ENCODE measurements around the gene IL17RD.

IL17RD gene

DNA sequence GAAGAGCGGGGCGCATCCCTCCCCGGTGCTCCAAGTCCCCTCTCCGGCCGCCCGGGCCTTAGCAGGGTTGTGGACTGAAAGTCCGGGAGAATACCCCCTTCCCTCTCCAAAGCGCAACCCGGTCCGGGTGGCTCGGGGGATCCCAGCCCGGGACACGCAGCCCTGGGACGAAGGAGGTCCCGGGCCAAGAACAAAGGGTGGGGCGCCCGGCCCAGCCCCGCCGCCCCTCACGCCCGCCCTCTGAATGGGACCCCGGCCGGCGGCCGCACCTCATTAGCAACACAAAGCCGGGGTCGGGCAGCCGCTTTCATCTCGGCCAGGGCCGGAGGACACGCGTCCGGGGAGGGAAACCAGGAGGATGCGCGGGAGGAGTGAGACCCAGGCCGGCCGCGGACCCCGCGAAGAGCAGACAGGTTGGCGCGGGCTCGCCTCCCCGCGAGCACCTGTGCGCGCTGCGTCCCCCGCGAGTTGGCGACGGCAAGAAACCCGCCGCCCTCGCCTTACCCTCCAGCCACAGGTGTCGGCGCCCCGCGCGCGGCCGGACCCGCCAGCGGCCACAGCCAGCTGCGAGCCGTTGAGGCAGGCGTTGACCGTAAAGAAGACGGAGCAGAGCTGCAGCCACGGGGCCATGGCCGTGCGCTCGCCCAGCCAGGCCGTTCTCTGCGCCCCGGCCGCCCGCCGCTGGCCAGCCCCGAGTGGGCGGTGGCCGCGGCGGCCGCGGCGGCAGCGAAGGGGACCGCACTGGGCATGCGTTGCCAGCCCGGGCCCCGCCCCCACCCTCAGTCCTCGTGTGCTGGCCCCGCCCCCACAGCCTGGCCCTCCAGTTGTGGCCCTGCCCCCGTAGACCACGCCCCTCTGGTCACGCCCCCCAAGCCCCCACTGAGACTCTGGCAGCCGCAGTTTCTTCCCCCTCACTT lies at the start of gene IL17RD:
TSS of gene IL17RD (minus strand) at position 697 of the 917 bp plus-strand sequence. CDS start at position 630, 67 bp downstream.
- DNase-seq: peak; percentile 27

DNA sequence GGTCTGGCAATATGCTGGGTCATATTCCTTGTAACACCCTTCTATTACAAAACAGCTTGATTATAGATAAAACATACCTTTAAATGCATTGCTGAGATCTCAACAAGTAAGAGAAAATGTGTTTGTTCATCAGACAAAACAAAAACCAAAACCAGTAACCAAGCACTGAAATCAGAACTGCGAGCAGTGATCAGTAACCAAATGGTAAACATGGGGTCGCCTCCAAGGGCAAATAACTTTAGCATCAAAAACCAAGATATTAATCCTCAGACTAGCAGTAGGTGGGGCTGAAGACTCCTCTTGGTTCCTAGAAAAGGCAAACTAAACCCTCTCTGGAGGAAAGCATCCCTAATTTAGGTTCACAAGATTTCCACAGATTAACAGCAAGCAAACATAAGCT lies 41.3 kb upstream of the IL17RD start:
- DNase-seq: no peak

DNA sequence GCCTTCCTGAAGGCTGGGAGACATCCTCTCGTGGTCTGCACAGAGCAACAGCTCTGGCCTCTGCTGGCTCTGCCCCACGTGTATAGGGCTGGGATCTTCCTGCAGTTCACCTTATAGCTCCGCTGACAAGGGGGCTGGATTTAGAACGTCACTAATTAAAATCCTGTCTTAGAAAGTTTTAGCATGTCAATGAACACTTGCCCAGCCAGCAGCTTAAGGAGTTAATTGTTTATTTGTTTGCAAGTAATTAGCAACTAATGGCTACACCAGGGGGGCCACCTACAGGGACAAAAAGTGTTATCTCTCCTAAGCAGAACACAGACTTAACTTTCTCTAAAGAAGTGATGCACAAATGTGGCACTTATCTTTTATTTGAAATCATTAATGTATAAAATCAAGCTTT lies 34.7 kb upstream of the IL17RD start, which contains the start of gene HESX1:
TSS of gene HESX1 (minus strand) at position 84 of the 403 bp plus-strand sequence. CDS start at position 24, 60 bp downstream.
- no peak for DNase-seq

DNA sequence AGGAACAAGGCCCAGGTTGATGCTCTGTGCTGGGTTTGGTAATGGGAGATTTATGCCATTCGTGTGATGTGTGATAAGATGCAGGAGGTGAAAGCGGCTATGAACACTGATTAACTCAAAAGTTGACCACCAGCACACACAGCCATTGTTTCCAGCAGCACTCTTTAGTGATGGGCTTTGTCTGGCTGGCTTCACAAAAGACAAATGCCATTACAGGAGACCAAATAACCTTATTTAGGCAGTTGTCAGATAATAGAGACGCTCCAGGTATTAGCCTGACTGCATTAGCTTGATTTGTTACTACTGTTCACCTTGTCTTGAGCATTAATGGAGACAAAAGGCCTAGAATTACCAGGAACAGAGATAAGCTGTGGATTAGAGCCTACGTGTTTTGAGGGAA lies 29.5 kb upstream of the IL17RD start:
- DNase-seq: no peak

DNA sequence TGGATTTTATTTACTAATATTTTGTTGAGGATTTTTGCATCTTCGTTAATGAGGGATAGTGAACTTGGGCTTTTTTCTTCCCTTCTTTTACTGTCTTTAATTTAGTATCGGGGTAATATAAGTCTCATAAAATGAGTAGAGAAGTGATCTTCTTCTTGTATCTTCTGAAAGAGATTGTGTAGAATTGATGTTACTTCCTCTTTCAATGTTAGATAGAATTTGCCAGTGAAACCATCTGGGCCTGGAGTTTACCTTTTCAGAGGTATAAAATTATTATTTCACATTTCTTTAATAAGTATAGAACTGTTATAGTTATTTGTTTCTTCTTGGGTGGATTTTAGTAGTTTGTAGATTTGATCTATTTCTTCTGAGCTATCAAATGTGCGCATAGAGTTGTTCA lies 26.9 kb upstream of the IL17RD start:
- no peak for DNase-seq

DNA sequence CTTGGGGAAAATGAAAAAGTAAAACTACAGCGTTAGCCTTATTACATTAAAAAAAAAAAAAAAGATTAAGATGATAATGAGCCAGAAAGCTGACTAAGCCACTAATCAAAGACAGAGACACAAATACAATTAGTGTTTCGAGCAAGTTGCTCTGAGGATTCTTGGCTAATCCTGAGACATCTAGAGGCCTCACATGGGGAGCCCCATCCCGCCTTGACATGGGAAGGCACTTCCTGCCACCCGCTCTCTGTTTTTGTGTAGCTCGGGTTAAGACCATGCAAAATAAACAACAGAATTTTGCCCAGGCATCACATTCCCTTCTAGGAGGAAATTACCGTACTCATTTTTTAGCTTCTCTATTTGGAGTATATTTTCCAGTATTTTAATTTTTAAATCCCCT lies 19.4 kb upstream of the IL17RD start:
- no peak for DNase-seq

GRCh38 chr3:57179580-57180410 lies 14.6 kb upstream of the IL17RD start:
- no peak for DNase-seq

GRCh38 chr3:57176045-57176444 lies 10.9 kb upstream of the IL17RD start:
- no peak for DNase-seq

DNA sequence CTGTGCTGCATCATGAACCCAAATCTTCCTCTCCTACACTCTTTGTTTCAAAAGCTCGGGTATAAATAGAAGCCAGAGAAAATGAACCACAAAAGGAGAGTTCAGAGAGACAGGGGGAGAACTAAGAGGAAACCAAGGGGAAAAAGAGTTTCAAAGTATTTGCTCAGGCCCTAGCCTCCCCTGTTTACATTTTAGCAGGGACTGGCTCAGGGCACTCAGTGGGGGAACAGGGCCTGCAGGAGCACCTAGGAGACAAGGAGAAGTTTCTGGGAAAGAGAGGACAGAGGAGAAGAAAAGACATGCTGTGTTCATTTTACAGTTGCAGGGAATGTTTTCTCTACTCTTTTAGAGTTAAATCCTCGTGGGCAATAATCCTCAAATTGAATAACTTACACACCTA lies 8.5 kb upstream of the IL17RD start:
- DNase-seq: no peak

DNA sequence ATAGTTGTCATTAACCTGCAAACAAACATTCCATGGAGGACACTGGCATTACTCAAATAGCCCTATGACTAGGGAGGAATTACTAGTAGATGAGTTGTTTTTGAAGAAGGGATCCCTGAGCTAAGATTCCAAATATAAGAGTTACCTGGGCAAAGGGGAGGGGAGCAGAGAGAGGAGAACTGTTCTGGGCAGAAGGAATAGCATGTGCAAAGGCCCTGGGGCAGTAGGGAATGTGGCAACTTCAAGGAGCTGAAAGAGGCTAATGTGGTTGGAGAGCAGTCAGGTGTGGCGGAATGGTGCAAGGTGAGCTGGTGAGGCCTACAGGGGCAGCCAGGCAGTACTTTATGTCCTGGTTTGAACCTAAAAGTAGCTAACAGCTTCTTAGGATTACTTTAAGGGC lies 5.8 kb upstream of the IL17RD start:
- DNase-seq: no peak

GRCh38 chr3:57169872-57170623 lies 4.9 kb upstream of the IL17RD start:
- DNase-seq: peak; percentile 38

- DNase-seq: no peak
Measured at GRCh38 chr3:57169108-57169507, 4.0 kb upstream of the IL17RD start.

GRCh38 chr3:57168151-57168550 lies 3.0 kb upstream of the IL17RD start:
- DNase-seq: no peak

DNA sequence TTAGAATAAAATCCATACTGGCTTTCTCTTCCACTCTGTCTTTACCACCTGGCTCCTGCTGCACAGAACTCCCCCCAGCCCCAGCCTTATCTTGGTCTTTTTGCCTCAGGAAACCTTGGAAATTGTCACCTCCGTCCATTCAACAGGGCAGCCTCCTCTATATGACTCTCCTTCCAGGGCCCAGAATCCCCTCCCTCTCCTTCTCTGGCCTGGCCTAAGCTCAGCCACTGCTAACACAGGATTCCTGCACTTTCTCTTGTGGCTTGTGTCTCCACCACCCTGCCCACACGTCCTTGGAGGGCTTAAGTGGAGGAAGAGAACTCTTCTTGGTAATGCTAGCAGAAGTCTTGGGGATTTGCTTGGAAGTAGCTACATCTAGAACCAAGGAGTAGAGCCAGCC lies 1.5 kb upstream of the IL17RD start:
- no peak for DNase-seq

DNA sequence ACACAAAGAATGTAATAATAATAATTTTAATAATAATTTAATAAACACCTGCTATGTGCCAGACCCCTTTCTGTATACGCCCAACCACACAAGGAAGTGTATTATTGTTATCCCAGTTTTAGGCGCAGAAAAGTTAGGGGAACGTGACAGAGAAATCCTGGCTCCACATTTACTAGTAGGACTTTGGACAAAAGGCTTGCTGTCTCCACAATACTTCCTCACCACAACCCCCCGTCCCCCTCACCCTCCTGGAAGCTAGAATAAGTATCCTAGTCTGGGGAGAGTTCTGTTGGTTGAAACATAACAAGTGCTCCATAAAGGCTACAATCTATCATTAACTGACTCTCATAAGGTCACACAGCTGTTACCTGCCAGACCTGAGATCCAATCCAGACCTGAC lies 488 bp upstream of the IL17RD start:
- DNase-seq: no peak

DNA sequence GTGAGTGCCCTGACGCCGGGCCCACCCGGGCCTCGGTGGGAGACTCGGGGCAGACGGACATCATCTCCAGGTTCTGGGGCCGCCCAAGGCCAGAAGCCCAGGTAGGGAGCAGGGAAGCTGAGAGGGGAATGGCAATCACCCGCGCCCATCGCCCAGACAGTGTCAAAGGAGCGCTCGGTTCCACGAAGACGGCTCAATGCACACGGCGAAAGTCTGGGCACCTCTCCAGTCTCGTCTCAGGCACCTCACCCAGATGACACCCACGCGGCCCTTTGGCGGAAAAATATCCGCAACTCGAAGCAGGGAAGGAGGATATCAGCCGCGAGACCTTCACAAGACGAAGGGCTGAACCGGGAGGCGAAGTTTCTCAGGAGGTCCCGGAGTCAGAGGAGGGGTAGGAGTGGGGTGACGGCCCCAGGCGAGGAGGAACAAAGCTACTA lies 916 bp downstream of the IL17RD start:
- peak; percentile 7 for DNase-seq

- no peak for DNase-seq
Measured at GRCh38 chr3:57163751-57164150, 1.4 kb downstream of the IL17RD start.

GRCh38 chr3:57161915-57162314 lies 3.2 kb downstream of the IL17RD start:
- no peak for DNase-seq

DNA sequence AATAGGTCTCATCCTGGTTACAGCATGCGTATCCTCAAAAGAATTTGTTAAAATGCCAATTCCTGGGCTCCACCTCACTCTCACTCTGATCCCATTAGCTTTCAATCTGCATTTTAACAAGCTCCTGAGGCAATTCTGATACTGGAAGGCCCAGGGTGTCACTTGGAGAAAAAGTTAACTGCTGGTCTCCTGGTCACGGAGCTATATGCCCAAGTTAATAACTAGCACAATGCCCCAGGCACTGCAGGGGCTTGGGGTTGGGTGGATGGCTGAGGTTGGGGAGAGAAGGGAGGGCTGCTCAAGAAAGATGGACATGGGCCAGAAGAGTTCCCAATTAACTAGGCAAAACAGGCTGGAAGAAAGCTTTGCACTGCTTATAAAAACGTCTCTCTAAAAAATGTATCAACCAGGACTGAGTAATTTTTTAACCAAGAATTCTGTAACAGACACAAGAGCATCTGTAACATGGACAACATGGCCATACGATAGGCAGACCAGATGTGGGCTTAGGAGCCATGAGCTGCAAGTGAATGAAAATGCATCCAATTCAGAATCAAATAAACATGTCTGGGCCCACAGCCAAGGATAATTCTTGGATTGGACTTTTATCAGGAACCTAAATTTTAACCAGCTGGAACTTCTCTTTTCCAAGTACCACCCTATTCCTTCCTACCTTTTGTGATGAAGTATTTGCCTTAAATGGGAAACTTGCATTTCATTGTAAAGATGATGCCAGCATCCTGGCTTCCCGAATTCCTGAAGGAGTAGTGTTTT lies 4.2 kb downstream of the IL17RD start:
- DNase-seq: no peak

DNA sequence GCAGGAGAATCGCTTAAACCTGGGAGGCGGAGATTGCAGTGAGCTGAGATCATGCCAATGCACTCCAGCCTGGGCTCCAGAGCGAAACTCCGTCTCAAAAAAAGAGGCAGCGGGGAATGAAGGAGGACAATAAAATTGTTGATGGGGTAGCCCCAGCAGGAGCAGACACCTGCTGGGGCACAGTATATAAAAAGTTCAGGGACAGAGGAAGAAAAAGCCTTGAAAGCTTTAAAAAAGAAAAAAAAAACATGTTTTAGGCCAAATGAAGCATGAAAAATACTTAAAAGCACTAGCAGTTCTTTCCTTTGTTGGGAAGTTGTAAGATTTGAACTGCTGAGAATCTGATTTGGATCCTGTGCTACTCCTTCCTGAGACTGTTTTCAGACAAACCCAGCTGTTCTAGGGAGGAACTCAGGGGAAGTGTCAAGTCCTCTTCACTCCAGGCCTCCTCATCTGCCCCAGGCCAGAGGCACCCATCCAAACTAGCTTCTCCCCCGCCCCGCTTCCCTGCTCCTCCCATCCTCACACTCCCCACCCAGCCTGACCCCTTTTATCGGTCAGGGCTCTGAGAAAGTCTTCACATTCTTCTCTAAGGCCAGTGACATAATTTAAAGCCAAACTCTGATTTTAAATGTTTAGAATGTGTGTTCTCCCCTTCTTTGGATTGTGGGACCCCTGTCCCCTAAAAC lies 4.9 kb downstream of the IL17RD start:
- no peak for DNase-seq
